AG20443 (cell line): ENCODE data around the gene MYBPC2.

Source experiments
- DNase-seq: peaks from one replicate; pipeline ENCODE4 v3.0.0; 2012; ENCODE audit warnings: low spot score, mixed read lengths

The MYBPC2 gene

GRCh38 chr19:50410109-50410508 lies 22.6 kb upstream of the MYBPC2 start:
- no peak for DNase-seq

GRCh38 chr19:50412419-50412818 lies 20.3 kb upstream of the MYBPC2 start:
- DNase-seq = no peak

- no peak for DNase-seq
Measured at GRCh38 chr19:50413096-50413495, 19.6 kb upstream of the MYBPC2 start.

- no peak for DNase-seq
Measured at GRCh38 chr19:50413531-50413930, 19.2 kb upstream of the MYBPC2 start.

GRCh38 chr19:50414864-50415660 lies 17.6 kb upstream of the MYBPC2 start:
- DNase-seq = peak; percentile 92

GRCh38 chr19:50415661-50416033 lies 17.0 kb upstream of the MYBPC2 start:
- no peak for DNase-seq

GRCh38 chr19:50416034-50416977 lies 16.4 kb upstream of the MYBPC2 start:
- no peak for DNase-seq

GRCh38 chr19:50417111-50418081 lies 15.3 kb upstream of the MYBPC2 start:
- no peak for DNase-seq

GRCh38 chr19:50418176-50419021 lies 14.3 kb upstream of the MYBPC2 start, which contains the start of gene SPIB:
Gene SPIB, plus strand, starts transcription at chr19:50418938. Its CDS starts 25 bp downstream, at chr19:50418963.
- no peak for DNase-seq

GRCh38 chr19:50419022-50419579 lies 13.6 kb upstream of the MYBPC2 start:
- no peak for DNase-seq

- DNase-seq = no peak
Measured at GRCh38 chr19:50419580-50420035, 13.1 kb upstream of the MYBPC2 start.

- no peak for DNase-seq
Measured at GRCh38 chr19:50420127-50420526, 12.6 kb upstream of the MYBPC2 start.

- DNase-seq = no peak
Measured at GRCh38 chr19:50420808-50421207, 11.9 kb upstream of the MYBPC2 start.

- DNase-seq = no peak
Measured at GRCh38 chr19:50422397-50423278, 10.1 kb upstream of the MYBPC2 start.

- no peak for DNase-seq
Measured at GRCh38 chr19:50423279-50424113, 9.2 kb upstream of the MYBPC2 start.

GRCh38 chr19:50425581-50425980 lies 7.1 kb upstream of the MYBPC2 start:
- DNase-seq = no peak

GRCh38 chr19:50427318-50427925 lies 5.3 kb upstream of the MYBPC2 start:
- DNase-seq = no peak

- DNase-seq = peak; percentile 87
Measured at GRCh38 chr19:50427997-50428425, 4.7 kb upstream of the MYBPC2 start.
